T-helper 9 cell (primary cell): ENCODE data around the gene DHX9.

Experiments used
- DNase-seq: peaks from one replicate; pipeline ENCODE4 v3.0.0-alpha.2; 2020
- total RNA-seq, 2 donors: gene quantifications; one replicate each; lab custom pipeline; 2026; lab: John Stamatoyannopoulos, UW

The DHX9 gene
- 480 to 628 reads per million in 2 donors for total RNA-seq

DNA sequence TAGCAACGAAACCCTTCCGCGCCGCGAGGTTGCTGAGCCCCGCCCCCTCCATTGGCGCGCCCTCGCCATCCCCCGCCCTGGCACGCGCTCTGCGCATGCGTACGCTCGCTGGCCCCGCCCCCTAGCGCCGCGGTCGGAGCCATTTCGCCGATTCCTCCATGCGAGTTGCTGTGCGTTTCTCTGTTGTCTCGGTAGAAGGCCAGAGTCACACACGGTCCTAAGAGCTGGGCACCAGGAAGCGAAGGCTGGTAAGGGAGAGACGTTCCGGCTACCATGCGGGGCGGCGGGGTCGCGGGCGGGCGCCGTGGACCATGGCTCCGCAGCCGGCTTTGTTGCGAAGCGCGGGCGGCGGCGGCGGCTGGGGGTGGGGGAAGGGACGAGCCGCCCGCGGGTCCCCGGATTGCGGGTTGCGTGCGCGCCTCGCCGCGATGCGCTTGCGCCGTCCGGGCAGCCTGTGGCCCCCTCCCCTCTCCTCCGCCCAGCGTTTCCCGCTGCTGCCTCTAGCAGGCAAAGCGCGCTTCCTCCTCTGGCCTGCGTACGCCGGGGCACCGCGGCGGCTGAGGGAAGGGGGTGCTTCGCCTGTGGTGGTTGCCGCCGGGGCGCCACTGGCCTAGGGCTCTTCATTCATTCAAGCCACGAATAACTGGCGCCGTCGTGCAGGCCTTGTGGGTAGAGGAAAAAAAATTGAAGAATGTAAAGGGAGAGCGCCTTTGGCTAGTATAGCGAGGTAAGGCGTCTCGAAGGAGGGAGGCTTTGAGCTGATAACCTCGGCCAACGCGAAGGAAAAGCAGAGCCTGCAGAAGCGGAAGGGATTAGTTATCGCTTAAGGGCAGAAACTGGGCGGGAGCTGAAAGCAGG, at the start of gene DHX9:
Gene DHX9, plus strand, starts transcription at position 139 of the 858 bp plus-strand sequence. CDS start 3,220 bp downstream, outside the sequence.
- DNase-seq, result peak; percentile 97

DNA sequence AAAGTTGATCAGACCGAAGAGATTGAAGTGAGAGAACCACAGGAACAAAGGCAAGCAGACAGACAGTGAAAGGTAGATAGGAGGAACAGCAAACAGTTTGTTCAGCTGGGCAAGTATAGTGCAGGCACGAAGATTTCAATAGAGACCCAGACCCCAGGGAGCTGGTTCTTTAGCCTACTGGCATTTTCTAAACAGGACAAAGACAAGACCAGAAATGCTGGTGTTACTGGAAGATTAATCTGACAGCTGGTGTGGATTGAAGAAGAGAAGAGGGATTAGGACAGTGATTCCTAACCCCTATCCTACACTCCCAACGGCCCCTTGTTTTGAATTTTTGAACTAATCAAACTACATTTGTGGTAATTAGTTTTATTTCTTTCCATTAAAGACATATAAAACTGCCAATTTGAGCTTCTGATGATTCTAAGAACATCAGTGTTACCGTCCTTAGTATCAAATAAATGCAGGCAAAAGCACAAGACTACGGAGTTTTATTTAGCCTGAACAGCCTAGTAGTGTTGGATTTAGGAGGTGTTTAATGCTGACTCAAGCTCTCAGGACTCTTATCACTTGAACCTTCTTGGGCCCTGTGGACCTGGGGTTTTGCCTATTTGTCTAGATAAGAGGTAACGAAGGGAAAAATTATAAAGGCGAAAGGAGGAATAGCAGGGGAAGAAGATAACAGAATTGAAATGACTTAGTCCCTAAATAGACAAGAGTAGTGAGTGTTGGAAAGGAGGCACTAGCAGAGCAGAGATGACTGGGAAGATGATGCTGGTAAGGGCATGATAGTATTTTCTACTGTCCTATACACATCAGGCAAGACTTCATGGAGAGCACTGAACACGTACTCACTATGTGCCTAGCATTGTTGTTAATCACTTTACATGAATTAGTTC, 47.6 kb upstream of the DHX9 start:
- no peak for DNase-seq

DNA sequence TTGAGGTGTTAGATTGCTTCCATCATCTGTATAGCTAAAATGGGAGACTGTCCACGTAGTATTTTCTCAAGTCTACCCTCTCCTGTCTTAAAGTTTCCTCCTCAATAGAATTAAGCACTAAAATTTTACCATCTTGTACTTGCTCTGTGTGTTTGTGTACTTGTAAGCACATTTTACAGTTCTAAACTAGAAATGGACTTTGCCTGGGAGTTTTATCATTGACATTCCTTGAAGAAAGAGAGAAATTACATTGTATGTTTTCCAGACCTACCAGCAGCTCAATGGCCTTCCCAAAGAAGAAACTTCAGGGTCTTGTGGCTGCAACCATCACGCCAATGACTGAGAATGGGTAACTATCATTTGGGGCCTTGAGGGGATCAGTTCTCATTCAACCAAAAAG, 45.1 kb upstream of the DHX9 start:
- DNase-seq, result no peak

DNA sequence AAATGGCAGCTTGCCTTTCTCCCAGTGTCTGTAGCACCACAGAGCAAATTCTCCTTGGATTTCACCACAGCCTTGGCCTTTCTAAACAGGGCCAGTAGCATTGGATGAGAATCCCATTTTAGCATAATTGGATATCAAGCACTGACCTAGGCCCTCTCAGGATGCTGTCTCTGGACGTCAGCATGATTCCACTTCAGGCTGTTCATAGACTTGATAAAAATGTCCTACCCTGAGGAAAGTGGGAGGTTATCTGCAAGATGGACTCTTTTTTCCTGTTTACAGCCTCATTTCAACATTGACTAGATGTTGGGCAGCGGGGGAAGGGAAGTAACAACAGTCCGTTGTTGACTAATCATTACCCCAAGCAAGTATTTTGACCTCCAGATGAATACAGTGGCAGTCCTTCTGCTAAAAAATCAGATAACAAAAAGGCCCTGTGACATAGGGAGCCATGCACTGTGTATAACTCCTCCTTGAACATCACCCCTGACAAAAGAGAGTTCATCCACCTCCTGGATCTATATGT, 44.4 kb upstream of the DHX9 start:
- DNase-seq, result no peak

GRCh38 chr1:182795563-182796228, 43.5 kb upstream of the DHX9 start:
- no peak for DNase-seq

GRCh38 chr1:182802006-182802803, 36.9 kb upstream of the DHX9 start:
- DNase-seq, result no peak

- DNase-seq, result no peak
Observed at GRCh38 chr1:182803846-182804245, 35.3 kb upstream of the DHX9 start.

- no peak for DNase-seq
Observed at GRCh38 chr1:182806015-182806678, 33.0 kb upstream of the DHX9 start.

DNA sequence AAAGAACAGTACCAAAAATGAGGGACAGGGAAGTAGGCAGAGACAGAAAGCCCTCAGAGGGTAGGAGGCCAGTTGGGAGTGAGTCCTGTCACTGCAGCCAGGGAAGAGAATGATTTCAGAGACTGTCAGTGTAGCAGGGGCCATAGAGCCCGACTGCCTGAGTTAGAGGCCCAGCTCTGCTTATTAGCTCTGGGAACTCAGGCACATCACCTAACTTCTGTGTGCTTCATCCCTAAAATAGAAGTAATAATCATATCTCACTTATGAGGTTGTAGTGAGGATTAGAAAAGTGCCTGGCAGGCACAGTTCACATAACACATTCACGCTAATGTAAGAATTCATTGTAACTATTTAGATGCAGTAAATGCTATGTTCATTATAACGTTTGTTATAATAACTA, 31.2 kb upstream of the DHX9 start:
- no peak for DNase-seq

GRCh38 chr1:182809414-182809957, 29.7 kb upstream of the DHX9 start:
- no peak for DNase-seq

DNA sequence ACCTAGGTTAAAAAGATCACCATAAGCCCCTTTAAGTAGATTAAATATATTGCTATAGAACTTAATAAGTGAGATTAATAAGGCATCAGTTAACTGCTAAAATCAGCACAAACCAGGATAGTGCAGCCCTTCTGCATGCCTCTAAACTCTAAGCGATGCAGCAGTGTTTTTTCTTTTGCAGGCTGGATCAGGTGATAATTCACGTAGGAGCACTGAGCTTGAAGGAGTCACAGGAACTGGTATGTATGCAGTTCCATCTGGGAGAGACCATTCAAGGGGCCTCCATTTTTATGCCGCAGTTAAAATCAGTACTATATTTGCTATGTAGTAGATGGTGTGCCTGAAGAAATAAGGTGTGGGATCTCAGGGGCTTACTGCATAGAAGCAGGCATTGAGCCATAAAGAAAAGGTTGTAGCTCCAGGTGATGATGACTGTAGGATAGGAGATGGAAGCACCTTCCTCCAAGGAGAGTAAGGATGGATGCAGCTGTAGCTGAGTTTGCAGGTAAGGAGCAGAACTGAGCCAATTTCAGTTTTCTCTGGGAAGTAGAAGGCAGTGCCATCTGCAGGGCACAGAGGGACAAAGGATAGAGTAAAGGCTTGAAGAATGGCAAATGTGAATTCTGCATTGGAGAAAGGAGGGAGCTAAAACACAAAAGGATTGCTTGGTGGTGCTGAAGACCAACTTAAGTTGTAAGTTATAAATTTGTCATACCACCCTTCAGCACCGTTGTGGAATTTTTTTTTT, 27.0 kb upstream of the DHX9 start:
- no peak for DNase-seq

DNA sequence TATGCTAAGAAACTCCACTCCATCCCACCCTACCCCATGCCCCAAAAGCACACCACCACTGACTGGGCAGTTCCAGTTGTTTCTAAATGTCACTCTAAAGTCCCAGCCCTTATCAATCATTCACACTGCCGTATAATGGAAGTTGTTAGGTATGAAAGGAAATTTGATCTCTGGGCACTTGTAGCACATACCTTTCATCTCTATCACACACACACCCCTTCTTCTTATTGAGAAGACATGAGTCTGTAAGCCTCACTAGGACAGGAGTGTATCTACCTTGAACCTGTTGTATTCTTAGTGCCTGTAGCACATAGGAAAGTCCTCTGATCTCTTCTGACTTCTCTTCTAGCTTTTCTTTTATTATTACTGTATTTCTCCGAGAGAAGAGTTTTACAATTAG, 22.3 kb upstream of the DHX9 start:
- DNase-seq, result no peak

DNA sequence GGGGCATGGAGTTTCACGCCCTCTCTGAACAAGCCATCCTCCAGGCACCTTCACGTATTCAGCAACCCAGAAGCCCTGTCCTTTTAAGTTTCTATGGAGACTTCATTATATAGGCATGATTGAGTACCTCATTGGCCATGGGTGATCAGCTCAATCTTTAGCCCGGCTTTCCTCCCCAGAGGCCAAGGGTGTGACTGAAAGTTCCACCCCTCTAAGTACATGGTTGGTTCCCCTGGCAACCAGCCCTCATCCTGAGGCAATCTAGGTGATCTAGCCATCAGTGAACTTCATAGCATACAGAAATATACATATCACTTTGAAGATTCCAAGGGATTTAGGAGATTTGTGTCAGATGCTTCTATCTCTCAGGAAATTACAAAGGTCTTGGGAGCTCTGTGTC, 21.3 kb upstream of the DHX9 start:
- DNase-seq, result no peak

GRCh38 chr1:182823220-182823619, 15.9 kb upstream of the DHX9 start:
- DNase-seq, result no peak

GRCh38 chr1:182826892-182827291, 12.3 kb upstream of the DHX9 start:
- no peak for DNase-seq

GRCh38 chr1:182829285-182829932, 9.7 kb upstream of the DHX9 start:
- no peak for DNase-seq

DNA sequence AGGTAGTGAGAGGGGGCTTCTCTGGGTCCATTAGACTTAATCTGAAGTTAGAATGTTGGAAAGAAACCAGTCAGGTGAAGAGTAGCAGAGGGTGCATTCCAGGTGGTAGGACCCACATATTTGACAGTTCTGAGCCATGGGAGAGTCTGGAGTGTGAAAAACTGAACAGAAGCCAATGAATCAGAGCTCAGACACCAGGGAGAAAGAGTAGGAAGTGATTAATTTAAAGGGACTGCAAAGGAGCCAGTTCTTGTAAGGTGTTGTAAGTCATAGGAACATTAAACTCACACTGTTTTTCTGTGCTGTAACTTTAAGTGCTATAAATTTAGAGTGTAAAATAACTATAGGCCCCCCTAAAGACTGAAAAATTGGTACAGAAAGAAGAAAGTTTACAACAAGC, 5.9 kb upstream of the DHX9 start:
- no peak for DNase-seq

DNA sequence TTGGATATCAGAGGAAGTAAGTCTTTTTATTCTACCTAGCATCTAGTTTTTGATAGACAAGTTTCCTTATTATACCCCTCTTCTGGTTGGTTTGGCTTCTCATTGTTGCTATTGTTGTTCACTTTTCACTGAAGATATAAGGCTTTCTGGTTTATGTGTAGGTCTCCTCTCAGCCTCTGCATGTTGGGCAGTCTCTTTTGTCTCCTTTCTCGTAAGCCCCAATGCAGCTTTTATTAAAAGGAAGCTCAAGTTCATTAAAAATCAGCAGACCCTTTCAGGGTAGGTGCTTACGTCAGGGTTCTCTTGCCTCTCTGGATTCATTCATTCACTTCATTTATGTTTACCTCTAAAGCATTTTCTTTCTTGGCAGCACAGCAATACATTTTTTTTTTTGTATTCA, 4.8 kb upstream of the DHX9 start:
- no peak for DNase-seq

DNA sequence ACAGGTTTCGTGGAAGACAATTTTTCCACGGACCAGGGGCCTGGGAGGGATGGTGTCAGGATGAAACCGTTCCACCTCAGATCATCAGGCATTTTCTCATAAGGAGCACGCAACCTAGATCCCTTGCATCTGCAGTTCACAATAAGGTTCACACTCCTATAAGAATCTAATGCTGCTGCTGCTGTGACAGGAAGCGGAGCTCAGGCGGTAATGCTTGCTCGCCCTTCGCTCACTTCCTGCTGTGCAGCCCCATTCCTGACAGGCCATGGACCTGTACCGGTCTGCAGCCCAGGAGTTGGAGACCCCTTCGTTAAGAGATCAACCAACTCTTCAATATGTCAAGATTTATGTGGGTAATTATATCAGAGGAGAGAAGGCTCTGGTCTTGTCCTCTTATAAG, 3.3 kb upstream of the DHX9 start:
- no peak for DNase-seq
